Coronary artery (tissue), 2 donors: ENCODE measurements around the gene ALDH4A1.

Source experiments
- DNase-seq: peaks from one replicate; pipeline ENCODE4 v3.0.0-alpha.2; 2017; ENCODE audit warnings: low spot score
- H3K27ac ChIP-seq, 2 donors: fragments of 200-600 bp; sonication (generic); one replicate each; pipeline ENCODE4 v1.5.1; 2016 to 2019
- H3K4me3 ChIP-seq: fragments of 200-600 bp; sonication (generic); 2 replicates; pipeline ENCODE4 v1.5.1; 2016; ENCODE audit warnings: mild to moderate bottlenecking, moderate library complexity
- TF ChIP-seq, protein P1 (sequence below): fragments of 200-600 bp; sonication (generic); IDR thresholded peaks from one replicate; pipeline ENCODE4 v1.5.1; 2019; ENCODE audit warnings: antibody characterized with exemption

Gene ALDH4A1

GRCh38 chr1:18943162-18943561 lies 40.8 kb upstream of the ALDH4A1 start:
- no peak overlapping the region for H3K4me3 ChIP-seq
- TF ChIP-seq, protein P1, sequence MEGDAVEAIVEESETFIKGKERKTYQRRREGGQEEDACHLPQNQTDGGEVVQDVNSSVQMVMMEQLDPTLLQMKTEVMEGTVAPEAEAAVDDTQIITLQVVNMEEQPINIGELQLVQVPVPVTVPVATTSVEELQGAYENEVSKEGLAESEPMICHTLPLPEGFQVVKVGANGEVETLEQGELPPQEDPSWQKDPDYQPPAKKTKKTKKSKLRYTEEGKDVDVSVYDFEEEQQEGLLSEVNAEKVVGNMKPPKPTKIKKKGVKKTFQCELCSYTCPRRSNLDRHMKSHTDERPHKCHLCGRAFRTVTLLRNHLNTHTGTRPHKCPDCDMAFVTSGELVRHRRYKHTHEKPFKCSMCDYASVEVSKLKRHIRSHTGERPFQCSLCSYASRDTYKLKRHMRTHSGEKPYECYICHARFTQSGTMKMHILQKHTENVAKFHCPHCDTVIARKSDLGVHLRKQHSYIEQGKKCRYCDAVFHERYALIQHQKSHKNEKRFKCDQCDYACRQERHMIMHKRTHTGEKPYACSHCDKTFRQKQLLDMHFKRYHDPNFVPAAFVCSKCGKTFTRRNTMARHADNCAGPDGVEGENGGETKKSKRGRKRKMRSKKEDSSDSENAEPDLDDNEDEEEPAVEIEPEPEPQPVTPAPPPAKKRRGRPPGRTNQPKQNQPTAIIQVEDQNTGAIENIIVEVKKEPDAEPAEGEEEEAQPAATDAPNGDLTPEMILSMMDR = no peak
- no peak overlapping the region for H3K27ac ChIP-seq
- DNase-seq = no peak

DNA sequence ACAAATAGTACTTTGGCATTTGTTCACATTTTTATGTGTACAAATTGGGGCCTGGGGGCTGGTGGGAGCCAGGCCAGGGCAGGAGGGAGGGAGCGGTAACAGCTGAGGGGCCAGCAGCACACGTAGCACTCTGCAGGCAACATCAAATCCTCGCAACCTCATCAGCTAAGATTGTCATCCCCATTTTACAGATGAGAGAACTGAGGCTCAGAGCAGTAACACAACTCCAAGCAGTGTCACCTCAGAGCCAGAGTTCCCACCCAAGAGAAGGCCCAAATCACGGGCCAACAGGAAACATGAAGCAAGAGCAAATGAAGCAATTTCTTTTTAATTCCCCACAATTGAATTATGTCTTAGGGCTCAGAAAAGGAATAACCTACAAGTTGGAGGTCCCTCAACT lies 40.0 kb upstream of the ALDH4A1 start:
- Histone ChIP-seq H3K4me3 (no peak overlapping the region), H3K27ac (peak overlapping the region in 1 of 2 donors; percentile 23)
- DNase-seq = no peak
- TF ChIP-seq, protein P1 = no peak

GRCh38 chr1:18941221-18942141 lies 39.1 kb upstream of the ALDH4A1 start:
- H3K4me3 ChIP-seq = no peak overlapping the region
- TF ChIP-seq, protein P1 = no peak
- peak overlapping the region in 1 of 2 donors; percentile 33 for H3K27ac ChIP-seq
- no peak for DNase-seq

GRCh38 chr1:18940303-18941020 lies 38.1 kb upstream of the ALDH4A1 start:
- no peak overlapping the region for H3K4me3 ChIP-seq

DNA sequence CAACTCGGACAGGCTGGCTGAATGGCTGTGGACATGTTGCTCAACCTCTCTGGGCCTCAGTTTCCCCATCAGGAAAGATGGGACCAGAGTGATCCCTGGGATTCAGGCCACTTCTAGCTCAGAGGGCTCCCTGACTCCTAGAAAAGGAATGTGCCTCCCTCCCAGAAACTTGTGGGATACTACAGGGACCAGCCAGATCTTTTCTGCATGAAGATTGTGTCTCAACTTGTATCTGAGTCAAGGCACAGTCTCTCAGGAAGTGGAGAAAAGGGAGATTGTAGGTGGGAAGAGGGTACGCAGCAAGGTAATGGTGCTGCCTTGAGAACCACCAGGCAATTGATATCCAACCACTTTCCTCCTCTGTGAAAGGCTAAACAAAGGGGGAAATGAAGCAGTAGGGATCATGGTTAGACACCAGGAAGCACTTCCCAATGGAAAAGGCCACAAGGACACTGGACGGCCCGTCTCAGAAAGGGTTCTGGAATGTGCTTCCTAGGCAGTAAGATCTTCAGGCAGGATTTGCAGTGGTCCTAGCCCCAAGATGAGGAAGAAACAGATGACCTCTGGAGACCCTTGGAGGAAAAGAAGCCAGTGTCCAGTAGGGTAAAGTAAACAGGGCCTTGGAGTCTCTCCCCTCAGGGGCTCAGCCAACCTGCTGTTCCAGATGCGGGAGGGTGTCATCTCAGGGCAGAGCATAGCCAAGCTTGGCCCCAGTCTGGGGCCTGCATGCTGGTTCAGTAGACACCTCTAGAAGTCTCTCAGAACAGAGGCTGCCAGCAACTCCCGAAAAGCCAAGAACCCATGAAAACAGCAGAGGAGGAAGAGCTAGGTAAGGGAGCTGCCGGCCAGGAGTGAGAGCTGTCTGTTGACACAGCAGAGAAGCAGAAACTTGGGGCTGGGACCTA lies 37.3 kb upstream of the ALDH4A1 start:
- DNase-seq = no peak
- Histone ChIP-seq H3K27ac (no peak overlapping the region), H3K4me3 (no peak overlapping the region)
- TF ChIP-seq, protein P1 = no peak

More at GRCh38 chr1:18940303-18941020, 38.1 kb upstream of the ALDH4A1 start:
- DNase-seq = no peak
- TF ChIP-seq, protein P1 = no peak
- H3K27ac ChIP-seq = peak overlapping the region in 1 of 2 donors; percentile 33

GRCh38 chr1:18938707-18939070 lies 36.3 kb upstream of the ALDH4A1 start:
- DNase-seq = no peak
- no peak overlapping the region for H3K4me3 ChIP-seq
- peak overlapping the region in 1 of 2 donors; percentile 2 for H3K27ac ChIP-seq
- TF ChIP-seq, protein P1 = no peak
